DMS53 treated with DMSO at 0.1 percent for 48 hours (cell line): ENCODE measurements around the gene GLB1L3.
A peak's percentile ranks its signal among the peaks of the same experiment; 100 is the strongest.

Experiments
- DNase-seq: peaks from one replicate; lab custom pipeline; 2025; ENCODE audit not compliant: unreplicated experiment; lab: John Stamatoyannopoulos, UW

Gene GLB1L3, protein sequence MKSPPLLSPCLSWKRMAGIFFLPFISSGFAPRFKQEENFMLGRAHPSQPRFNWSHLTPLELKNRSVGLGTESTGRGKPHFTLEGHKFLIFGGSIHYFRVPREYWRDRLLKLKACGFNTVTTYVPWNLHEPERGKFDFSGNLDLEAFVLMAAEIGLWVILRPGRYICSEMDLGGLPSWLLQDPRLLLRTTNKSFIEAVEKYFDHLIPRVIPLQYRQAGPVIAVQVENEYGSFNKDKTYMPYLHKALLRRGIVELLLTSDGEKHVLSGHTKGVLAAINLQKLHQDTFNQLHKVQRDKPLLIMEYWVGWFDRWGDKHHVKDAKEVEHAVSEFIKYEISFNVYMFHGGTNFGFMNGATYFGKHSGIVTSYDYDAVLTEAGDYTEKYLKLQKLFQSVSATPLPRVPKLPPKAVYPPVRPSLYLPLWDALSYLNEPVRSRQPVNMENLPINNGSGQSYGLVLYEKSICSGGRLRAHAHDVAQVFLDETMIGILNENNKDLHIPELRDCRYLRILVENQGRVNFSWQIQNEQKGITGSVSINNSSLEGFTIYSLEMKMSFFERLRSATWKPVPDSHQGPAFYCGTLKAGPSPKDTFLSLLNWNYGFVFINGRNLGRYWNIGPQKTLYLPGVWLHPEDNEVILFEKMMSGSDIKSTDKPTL

DNA sequence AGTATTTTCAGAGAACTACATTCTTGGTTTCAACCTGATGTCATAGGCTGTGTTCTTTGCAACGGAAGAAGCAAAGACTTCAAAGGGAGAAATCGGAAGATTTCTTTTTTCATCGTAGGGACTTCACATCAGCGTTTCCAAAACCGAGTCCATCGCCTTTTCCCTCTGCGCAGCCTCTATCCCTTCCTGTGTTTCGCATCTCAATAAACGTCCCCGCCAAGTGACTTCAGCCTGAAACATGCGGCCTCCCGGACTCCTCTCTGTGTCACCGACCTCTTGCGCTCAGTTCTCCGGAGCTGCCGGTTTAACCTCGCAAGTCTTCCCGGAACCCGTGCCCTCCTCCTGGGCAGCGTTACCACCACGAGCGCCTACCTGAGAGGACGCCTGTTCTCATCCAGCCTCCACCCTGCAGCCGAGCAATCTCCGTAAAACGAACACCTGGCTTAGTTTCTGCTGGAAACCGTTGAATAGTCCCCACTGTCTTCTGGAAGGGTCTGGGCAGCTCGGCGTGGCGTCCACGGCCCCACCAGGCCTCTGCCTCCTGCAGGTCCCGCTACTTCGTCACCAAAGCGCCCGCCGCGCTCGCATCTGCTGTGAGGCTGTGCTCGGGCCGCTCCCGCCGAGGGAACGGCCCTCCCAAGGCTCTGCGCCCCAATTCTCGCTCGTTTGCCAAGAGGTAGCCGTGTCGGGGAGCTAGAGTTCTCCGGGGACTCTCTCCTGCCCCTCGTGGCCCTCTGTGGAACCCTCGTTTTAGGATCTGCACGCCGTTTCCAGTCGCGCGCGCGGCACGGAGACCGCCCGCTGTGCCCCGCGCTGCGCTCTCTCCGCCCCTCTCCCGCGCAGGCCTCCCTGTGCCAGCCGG, at the start of gene GLB1L3:
Gene GLB1L3 (plus strand): TSS at position 846 of the 862 bp plus-strand sequence. CDS start 362 bp downstream, outside the sequence.
- DNase-seq = no peak

DNA sequence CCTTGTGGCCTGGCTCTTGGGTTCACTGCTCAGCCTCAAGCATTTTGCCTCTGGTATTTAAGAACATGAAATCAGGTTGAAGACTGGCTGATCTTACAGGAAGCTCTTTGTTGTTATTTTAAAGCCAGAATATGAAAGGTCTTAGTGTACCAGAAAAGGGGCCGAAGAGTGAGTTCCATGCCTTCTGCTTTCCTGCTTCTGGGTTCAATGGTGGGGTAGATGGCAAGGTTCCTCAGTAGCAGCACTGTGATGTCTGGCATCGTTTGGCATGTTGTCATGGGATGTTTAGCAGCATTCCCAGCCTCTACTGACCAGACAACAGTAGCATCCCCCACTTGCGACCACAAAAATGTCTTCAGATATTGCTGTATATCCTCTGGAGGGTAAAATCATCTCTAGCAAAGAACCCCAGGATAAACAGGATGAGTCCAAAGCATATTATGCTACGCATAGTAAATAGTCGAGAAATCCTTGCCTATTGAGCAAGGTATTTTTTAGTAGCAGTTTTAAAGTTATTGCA, 49.3 kb upstream of the GLB1L3 start:
- DNase-seq = no peak

DNA sequence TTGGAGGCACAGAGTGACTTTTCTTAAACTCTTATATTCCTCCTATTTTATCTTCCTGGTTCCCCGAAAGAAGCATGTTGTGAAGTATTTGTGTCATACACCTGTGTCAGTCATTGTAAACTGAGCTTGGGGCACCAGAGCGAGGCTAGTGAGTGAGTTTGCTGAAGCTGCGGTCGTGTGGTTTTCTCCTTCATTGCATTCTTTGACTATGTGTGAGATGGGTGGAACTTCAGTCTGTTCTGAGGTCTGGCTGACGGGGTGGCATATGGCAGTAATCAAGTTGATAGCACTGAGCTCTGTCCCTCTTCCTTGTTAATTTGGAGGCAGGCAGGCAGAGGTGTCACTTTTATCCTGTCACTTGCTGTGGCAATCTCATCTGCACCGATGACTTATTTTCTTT, 47.6 kb upstream of the GLB1L3 start:
- no peak for DNase-seq

DNA sequence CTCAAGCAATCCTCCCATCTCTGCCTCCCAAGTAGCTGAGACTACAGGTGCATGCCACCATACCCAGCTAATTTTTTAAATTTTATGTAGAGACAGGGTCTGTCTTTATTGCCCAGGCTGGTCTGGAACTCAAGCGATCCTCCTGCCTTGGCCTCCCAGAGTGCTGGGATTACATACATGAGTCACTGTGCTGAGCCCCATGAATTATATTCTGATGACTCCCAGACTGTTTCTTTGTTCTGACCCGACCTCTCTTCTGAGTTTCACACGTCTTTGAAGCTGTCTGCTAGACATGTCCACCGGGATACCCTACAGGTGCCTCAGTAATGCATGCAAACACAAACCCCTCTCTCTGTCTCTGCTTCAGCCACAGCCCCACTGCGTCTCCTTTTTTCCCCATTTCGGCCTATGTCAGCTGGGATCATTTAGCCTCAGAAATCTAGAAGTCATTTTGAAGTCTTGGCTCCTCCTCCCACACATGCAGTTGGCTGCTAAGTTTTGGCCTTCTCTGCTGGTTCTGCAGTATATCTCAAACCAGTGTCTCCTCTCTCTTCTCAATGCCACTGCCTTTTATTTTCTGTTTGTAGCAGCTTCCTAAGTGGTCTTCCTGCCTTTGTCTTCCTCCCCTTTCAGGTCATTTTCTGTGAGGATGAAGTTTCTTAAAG, 46.9 kb upstream of the GLB1L3 start:
- DNase-seq = no peak

DNA sequence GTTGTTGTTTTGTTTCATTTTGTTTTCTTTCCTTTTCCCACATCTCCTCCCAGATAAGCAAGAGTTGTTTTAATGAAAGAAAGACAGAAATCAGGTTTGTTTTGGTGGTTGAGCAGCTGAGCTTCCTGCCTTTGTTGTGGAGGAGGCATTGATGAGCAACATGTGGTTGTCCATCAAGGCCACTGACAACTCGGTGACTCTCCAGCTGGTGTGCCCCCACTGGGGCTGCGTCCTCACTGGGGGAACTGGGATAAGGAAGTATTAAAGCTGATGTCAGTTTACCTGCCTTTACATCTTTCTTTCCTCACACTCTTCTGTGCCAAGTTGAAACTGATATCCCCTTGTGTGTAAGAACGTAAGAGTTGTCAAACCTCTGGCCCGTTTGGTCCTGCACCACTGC, 45.8 kb upstream of the GLB1L3 start:
- DNase-seq = no peak

DNA sequence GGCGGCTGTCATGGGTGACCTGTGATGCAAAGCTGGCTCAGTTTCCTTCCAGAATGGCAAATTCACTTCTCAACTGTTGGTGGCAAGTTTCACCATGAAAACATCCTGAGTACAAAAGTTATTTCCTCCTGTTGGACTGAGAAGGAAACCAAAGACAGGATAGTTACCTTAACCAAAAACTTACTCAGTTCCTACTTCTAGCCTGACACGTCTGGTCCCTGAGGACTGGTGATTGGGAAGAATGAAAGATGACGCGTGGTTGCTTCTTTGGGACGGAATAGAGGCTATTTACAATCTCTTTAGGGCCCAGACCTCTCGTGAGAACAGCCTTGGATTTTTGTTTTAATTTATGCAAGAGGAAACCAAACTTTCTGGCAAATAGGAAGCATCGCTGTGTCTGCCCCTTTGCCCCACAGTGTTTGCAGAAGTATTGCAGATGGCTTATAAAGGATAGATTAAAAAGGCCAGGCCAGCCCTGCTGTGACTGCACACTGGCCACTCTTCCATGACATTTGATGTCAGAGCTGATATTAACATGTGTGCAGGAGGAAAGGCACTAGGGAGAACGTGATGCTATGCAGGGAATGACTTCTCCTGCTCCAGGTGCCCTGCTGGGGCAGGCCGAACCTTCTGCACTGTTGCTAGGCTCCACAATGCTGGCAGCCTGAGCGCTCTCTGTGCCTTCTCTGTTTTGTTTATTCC, 44.1 kb upstream of the GLB1L3 start:
- DNase-seq = no peak

DNA sequence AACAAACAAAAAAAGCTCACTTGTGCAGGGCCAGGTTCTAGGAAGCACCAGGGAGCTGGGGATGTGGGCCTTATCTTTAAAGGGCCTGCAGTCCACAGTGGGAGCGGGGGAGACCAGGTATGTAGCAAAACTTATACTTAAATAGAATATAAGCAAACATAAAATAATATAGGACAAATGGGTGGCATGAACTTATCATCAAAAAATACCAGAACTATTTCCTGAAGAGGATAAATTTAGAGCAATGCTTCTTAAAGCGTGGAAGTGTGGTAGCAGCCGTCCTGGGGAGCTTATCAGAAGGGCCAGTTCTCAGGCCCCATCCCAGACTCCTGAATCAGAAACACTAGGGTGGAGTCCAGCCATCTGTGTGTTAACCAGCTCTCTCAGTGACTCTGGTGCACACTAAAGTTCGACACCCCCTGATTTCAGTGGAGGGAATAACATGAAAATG, 42.4 kb upstream of the GLB1L3 start:
- no peak for DNase-seq

DNA sequence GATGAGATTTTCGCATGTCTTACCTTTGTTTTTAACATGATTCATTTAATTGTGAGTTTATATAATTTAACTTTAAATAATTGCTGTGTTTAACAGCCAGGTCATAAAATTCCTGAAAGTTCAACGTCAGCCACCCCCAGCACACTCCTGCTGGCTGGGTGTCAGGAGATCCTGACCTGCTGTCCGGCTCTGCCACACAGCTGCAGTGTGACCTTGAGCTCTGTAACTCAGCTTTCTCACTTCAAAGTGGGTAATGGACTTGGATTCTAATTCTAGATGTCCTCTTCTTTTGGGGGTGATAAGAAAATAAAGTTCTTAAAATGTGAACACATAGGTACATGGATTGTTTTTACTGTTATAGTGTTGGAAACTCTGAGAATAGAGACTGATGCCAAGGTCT, 40.8 kb upstream of the GLB1L3 start:
- DNase-seq = no peak

DNA sequence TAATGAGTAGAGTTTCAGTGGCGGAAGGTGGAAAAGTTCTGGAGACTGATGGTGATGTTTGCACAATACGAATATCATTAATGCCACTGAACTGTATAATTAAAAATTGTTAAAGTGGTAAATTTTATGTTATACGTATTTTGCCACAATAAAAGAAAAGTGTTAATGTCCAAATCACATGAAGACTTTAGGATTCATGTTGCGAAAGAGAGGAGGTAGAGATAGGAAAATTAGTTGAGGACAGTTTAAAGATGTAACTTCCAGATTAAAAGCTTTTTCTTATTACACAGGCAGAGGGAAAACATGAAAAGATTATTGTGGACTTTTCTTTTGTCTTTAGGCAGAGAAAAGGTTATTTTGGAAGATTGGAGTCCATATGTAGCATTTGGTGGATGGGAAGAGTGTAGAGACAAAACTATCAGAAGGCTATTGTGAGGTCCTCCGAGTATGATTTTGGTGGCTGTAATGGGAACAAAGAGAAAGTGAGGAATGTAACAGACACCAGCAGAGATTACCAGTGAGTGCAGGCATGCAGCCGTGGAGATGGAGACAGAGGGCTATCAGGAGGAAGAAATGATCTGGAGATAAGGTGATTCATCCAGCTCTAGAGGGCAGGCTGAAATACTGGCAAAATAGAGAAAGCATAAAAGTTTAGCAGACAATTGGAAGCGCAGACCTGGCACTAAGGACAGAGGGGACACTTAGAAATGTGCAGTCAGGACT, 39.2 kb upstream of the GLB1L3 start:
- DNase-seq = no peak

DNA sequence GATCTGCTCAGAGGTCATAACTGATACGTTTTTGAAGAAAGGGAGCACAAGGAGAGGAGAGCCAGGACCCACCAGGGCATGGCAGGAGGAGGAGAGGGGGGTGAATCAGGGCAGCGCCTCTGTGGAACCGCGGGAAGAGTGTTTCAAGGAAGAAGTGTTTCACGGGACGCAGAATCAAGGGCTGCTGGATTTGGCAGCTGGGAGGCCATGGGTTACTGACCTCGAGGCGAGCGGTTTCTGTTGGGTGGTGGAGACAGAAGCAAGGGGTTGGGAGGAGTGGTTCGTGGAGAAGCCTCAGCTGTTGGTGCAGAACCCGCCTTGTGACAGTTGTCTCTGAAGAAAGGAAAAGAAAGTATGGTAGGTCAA, 38.6 kb upstream of the GLB1L3 start:
- DNase-seq = no peak

DNA sequence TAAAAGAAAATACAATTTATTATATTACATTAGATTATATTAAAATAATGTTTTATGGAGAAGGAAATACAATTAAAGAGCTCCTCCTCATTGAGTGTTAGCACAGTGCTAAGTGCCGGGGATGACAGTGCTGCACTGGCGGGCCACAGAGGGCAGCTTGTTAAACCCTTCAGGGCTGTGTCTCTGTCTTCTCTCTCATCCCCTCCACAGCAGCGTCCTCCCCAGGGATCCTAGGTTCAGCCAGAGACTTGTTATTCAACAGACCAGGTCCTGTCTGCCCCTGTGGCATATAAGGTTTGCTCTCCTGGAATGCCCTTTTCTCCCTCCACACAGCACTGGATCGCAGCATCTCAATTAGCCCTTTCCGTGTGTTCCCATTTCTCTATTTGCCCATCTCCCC, 37.2 kb upstream of the GLB1L3 start:
- DNase-seq = no peak

DNA sequence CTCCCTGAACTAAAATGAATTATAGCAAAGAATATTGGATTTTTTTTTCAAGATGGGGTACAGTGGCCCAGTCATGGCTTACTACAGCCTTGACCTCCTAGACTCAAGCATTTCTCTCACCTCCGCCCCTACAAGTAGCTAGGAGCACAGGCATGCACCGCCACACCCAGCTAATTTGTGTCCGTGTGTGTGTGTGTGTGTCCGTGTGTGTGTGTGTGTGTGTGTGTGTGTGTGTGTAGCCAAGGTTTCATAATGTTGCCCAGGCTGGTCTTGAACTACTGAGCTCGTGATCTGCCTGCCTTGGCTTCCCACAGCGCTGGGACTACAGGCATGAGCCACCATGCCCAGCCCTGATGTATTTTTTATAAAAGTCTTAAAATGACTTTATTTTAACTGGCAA, 35.6 kb upstream of the GLB1L3 start:
- DNase-seq = no peak

DNA sequence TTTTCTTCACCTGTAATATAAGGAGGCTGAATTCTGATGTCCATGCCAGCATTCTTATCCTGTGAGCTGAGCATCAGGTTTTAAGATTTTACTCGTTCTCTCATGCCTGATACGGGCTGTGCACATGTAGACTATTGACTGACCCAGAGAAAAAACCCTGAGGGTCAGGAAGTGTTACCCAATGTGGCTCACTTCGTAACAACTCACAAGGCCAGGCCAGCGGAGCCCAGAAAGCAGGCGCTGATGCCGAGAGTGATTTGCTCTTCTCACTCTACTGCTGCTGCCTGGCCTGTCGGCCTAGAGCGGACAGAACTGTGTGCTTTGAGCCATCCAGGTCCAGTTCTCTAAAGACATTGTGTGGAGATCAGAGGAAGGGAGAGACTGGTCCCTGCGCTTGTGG, 33.8 kb upstream of the GLB1L3 start:
- DNase-seq = no peak

DNA sequence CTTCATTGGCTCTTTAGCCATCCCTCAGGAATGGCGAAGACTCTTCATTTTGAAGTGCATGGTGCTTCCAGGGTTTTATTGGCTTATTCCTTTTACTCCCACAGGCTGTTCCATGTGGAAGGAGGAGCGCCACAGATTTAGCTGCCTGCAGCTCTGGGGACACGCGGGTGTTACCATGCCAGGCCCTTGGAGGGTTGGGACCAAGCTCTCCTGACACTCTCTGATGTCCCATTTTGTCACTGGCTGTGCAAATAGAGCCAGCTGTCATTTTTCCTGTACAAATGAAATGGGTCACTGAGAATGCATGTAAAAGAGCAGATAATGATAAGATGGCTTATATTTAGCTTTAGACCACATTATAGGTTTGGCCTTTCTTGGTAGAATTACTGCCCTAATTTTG, 32.3 kb upstream of the GLB1L3 start:
- DNase-seq = peak; percentile 62

DNA sequence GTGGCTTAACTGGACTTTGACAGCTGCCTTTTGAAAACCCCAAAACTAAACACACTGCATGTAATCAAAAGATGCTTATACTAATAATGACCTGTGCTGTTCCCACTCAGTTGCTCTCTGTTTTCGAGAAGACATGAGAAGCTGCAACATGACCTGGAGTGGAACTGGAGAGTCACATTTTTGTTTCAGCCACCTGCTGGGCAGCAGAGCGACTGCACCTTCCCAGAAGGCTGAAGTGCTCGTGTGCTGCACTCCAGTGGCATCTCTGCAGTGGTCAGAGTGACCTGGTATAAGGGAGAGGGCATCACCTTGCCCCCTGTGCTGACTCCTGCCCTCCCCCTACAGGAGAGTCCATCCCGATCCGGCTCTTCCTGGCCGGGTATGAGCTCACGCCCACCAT, 31.6 kb upstream of the GLB1L3 start:
- peak; percentile 66 for DNase-seq

DNA sequence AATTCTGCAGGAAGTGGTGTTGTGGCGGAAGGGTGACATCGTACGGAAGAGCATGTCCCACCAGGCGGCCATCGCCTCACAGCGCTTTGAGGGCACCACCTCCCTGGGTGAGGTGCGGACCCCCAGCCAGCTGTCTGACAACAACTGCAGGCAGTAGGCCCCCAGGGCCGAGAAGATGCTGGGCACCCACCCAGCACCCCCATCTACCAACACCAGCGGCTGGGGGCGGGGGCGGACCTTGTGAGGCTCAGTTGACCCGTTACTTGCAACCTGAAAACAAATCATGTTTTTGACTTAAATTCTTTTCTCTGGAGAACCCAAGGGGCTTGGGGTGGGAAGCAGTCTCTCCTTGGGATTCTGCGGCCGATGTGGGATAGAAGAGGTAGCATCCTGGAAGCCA, 30.7 kb upstream of the GLB1L3 start:
- no peak for DNase-seq

DNA sequence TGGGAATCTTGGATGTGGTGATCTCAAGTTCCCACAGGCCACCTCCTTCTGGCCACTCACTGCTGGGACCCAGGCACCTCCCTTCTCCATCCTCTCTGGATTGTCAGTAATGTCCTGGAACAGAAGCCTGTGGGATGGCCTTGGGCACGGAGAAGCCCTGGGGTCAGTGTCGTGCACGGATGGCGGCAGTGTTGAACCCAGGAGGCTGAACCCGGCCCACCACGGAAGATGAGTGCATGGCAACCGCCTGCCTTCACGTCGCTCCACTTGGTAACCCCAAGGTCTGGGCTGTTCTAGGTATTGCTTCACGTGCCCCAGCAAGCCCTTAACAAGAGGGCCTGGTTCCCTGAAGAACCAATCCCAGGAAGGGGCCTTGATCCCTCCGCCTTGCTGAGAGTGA, 30.1 kb upstream of the GLB1L3 start:
- no peak for DNase-seq

DNA sequence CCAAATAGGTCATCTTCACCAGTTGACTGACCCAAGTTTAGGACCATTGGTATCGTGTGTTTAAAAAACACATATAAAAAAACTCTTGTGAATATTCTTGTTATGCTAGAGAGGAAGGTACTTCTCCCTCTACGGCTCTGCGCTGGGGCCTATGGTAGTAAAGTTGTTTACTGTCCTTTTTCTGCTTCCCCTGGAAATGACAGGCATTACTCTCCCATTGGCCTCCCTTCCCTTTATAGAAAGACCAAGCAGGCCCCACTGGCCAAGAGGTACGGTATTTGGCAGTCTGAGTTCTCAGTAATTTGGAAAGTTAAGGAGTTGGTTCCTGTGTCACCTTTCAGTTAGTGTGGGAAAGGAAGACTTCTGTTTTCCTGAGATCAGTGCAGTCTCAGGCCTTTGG, 29.5 kb upstream of the GLB1L3 start:
- DNase-seq = no peak

DNA sequence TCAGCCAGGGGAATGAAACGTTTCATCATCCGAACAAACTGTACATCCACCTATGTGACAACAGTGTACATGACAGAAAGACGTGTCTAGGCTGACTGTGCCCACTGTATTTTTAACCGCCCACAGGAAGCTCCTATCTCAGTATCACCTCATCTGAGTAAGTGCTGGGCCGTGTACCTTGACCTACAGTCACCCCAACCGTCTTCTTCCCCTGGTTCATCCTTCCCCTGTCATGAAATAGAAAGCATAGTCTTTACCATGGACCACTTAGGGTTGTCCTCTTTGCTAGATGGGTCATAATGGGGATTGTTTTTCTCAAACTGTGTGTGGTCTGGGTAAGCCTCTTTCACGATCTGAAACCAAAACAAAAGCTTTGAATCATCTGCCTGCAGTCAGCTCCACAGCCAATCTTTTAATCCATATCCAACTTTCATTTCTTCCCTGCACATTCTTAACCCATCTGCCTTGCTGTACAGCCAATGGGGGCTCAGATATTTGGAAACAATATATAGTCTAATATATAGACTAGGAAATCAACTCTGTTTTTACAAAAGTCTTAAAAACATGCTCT, 27.2 kb upstream of the GLB1L3 start:
- DNase-seq = no peak
